ENCODE results near the gene HEBP2.
"Not testable (repeated sequence)": the region's sequence is repeated elsewhere in the genome, so short reads cannot be mapped to it uniquely, and the experiment has no call there.

The HEBP2 gene

DNA sequence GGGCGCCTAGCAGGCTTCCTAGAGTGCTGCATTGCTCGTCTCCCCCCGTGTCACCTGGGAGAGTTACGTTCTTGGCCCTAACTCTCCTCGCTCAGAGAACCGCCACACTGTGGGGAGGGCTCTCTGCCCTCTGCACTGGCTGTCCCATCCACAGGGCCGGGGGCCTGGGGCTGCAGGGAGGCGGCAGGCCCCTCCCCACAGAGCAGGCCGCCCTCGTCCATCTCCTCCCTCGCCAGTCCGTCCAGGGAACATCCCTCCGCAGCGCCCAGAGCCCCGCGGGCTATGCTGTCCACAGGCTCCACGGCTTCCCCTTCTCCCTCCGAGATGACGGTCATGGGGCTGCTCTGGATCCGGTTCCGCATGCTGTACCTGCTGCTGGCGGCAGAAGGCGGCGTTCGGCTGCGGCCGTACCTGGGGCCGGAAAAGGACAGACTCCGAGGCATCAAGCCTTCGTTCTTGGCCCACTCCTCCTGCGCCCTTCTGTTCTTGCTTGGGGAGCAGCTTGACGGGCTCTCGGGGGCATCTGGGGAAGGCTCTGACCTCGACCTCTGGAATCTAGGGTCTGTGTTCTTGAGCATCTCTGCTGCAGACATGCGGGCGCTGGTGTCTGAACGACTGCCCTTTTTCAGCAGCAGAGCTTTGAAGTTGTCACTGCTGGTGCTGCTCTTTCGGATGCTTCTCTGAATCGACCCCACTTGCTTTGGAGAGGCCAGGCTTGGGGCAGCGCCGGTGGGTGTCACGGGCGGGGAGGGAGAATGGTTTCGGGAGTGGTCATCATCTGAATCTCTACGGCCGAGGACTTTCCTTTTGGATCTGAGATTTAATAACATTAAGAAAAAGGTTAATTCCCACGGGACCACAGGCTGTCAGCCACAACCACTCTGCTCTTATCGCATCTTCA is 20.2 kb downstream of the HEBP2 start:
- DNase-seq: no peak

DNA sequence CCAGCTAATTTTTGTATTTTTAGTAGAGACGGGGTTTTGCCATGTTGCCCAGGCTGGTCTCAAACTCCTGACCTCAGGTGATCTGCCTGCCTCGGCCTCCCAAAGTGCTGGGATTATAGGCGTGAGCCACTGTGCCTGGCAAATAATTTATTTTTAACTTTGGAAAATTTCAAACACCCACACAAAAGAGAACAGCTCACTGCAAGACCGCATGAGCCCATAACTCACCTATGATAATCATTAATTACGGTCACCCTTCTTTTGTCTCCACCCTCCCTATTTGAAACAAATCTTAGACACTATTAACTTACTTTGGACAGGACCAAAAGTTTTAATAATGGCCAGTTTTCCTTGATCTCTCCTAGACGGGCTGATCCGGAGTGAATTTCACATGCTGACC is 21.2 kb downstream of the HEBP2 start:
- DNase-seq: not testable (repeated sequence)

GRCh38 chr6:138426500-138427123 is 22.6 kb downstream of the HEBP2 start:
- no peak for DNase-seq

DNA sequence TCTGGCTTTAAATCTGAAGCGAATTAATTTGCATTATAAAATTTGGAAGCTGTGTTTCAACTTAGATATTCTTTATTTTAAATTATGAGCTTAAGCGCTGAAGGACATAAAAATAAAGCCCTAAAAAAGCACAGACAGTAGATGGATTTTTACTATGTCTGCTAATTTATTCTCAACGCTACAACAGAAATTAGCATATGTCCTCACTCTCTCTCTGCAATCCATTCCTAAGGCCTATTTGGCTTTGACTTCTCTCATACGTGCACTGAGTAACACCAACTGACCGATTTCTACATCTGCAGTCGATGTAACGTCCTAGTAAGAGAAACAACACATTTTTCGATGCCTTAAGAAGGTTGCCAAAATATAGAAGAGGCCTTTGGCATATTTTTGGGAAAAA is 23.7 kb downstream of the HEBP2 start:
- DNase-seq: no peak

DNA sequence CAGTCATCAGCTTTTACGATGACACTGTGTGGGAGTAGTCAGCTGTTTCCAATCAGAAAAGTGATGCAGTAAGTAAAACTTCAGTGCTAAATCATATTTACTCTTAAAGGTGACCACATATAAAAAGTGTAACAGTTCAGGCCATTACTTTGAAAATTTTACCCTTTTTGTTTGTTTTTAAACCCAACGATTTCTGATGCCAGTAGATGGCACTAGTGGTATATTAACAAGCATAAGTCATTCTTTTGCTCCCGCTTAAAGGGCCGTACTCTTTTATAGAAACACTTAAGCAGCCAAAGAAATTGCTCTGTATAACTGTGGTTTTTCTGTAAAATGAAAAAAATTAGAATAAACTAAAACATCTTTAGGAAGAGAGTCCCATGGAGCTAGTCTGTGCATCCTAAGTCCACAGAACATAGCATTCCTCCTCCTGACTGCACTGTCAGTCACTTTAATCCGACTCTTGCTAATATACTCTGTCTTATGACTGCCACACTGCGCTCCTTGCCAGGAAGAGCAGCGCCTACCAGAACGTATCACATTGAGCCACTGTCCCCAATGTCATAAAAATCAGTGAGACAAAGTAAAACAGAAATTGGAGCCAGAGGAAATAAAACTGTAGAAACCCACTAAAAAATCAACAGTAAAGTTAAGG is 25.0 kb downstream of the HEBP2 start:
- DNase-seq: peak; percentile 64

- DNase-seq: no peak
Observed at GRCh38 chr6:138429761-138430160, 25.7 kb downstream of the HEBP2 start.

GRCh38 chr6:138430361-138431145 is 26.5 kb downstream of the HEBP2 start:
- DNase-seq: no peak

DNA sequence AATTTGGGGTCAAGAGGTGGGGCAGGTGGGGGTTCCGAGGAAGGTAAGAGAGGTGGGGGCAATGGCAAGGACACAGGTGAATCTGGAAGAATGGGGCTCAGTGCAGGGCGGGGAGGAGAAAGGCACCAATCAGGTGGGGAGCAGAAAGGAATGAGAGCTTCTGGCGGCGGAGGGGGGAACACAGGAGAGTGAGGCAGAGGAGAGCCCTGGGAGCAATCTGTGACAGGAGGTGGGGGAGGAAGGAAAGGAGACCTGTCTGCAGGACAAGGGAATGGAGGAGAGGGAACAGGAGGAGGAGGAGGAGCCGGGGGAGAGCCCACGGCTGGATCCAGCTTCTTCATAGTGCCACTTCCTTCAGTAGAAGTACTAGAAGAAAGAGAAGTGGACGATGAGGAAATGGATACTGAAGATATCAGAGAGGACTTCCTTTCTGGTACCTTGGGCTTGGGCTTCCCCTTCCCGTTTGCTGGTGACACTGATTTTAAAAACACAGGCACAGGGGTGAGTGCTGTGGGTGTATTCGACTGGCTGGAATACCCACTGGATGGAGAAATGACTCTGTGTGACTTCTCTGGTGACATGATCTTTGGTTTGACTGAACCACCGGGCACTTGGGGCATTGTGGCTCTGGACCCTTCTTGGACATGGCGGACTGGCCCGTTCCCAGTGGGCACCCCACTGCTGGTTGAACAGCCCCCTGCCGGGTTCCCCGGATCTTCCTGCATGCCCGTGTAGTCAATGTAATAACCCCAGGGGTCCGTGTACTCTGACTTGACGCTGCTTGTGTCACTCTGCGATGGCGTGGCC is 27.4 kb downstream of the HEBP2 start:
- no peak for DNase-seq

DNA sequence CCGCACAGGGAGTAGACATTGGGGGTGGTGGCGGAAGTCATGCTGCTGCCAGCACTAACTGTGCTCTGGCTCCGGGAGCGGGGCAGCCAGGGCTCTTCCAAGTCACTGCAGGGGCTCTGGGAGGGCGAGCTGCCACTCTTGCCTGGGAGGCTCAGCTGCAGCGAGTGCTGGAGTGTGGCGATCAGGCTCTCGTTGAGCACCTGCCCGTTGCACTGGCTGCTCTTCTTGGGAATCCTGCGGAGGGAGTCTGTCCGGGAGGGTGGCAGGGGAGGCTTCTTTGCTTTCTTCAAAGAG is 28.0 kb downstream of the HEBP2 start:
- DNase-seq: no peak

- no peak for DNase-seq
Observed at GRCh38 chr6:138434096-138434495, 30.1 kb downstream of the HEBP2 start.

DNA sequence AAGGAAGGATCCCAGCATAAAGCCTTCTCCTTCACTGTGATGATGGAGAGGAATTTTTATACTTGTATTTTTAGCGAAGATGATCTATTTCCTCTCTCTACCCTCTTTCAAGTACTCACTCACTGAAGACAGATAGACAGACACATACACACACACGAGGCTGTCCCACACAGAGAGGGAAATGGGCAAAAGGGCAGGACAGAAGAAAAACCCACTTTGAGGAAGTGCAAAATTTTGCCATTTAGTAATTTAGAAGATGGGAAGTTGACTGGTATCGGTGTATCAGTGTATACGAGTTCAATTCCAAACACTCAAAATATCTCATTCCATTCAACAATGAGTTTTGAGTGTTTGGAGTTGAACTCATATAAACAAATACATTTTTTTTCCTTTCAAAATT is 30.9 kb downstream of the HEBP2 start:
- no peak for DNase-seq

- no peak for DNase-seq
Observed at GRCh38 chr6:138439546-138439945, 35.5 kb downstream of the HEBP2 start.

DNA sequence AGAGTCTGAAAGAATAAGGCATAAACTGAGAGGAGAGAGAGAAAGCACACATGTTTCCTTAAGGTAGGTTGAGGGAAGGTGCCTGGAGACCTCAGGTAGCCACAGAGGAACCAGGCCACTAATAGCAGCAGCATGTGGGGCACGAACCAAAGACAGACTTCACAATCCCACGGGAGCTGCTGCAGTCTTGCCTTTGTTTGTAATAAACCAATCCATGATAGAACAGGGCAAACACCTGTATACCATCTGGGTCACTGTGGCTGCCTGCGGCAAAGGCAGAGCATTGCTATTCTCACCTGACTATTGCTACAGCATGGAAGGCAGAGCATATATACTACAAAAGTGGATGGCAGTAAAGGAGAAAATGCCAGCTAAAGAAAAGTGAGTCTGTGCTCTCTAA is 36.3 kb downstream of the HEBP2 start:
- DNase-seq: no peak

- DNase-seq: no peak
Observed at GRCh38 chr6:138440758-138441357, 36.8 kb downstream of the HEBP2 start.

GRCh38 chr6:138441965-138442364 is 37.9 kb downstream of the HEBP2 start:
- no peak for DNase-seq

DNA sequence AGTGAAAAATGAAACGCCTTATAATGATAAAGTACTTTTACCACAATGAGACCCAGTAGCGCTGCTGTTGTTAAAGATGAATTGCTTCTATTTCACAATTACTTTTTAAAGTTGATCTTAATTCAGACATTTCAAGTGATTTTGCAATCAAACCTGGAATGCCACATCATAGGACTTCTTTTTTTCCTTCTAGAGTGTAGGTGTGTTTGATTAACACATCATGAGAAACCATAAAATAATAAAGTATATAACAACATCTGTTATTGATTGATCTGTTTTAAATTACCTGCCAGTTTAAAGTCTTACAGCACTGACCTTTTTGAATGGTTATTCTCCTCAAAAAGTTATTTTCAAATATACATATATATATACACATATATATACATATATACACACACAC is 38.6 kb downstream of the HEBP2 start:
- no peak for DNase-seq

DNA sequence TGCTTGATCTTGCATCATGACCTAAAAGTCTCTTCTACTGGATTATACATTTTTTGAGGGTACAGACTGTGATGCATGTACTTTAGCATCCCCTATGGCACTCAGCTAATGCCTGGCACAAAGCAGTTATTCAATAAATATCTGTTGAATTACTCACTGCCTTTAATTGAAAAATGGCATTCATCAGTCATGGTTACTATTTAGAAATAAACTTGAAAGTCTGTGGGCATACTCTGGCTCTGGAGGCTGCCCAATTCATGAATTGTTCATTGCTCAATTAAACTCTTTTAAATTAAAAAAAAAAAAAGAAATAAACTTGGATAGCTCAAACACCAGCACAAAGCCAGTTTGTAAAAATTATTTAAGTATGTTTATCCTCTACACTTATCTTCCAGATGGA is 40.0 kb downstream of the HEBP2 start:
- no peak for DNase-seq

DNA sequence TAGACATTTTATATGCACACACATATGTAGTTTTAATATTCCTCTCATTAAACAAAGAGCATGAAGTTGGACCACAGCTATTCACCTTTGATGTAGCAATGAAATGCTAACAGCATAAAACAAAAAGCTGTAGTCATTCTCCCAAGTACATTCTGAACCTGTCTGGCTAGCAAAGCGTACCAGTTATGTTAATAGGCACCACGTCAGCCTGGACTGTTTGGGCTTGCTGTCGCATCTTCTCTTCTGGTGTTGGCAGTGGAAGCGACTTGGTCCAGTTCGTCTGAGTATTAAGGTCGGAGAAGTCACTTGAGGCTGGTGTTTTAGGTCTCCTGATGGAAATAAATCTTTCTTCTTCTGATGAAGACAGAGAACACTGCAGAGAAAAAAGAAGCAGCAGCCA is 42.8 kb downstream of the HEBP2 start:
- no peak for DNase-seq

DNA sequence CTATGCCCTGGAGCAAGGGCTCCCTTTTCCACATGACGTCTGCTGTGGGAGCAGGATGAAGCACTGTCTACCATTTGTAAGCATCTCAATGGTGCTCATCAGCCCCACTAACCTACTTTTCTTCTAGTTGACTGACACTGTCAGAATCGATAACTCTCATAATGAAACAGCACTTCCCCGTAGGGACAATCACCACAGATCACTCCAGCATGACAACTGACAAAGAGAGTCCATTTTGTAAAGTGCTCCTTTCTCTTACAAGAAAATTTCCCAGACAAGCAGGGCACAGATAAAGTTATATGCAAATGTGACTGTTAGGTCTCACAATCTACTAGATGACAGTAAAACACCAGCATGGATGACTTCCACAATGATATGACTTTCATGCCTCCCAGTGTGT is 46.4 kb downstream of the HEBP2 start:
- no peak for DNase-seq

DNA sequence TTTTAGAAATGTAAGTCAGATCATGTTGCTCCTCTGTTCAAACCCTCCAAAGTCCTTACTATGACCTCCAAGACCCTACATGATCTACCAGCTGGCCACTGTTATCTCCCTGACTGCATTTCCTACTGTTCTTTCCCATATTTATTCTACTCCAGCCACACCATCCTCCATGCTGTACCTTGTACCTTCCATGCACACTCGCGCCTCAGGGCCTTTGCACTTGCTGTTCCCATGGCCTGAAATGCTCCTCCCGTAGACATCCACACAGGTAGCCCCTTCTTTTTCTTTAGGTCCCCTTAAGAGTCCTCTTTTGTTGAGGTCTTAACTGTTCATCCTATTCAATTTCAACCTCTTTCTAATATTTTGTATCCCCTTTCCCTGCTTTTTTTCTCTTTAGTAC is 47.0 kb downstream of the HEBP2 start:
- no peak for DNase-seq

DNA sequence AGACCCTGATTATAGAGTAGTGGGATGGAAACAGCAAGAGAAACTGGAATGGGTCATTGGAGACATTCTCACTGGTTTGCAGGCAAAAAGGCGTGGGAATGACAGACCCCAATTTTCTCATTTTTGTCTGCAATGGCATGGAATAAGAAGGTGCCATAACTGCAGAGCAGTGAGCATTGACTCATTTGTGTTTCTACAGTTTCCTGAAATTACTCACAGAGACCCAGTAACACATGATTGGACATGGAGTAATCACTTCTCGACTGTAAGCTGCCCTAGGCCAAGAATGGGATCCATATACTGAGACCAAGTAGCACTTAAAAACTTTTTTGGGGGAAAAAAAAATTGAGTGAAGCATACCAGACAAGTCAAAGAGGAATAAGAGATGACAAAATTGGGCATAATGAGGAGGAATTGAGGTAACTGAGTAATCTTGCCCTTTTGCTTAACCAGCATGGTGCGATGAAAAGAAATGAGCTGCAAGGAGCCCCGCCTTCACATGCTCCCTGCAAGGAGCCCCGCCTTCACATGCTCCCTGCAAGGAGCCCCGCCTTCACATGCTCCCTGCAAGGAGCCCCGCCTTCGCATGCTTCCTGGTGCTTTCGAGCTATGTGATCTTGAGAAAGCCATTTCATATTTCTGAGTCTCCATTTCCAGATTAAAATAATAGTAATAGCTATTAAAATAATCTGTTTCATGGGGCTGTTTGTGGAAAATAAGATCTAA is 51.1 kb downstream of the HEBP2 start:
- peak; percentile 63 for DNase-seq
